ENCODE results near the gene PKNOX2. TPM values are rescaled to one million over a fixed set of nuclear protein-coding genes. Genes with fewer than 3 reads are reported as not detected.
"Not testable (repeated sequence)": the region's sequence is repeated elsewhere in the genome, so short reads cannot be mapped to it uniquely, and the experiment has no call there.

PKNOX2 gene
- total and polyA plus RNA-seq, 10 of the 15 experiments (the other 5 are each of a cell fraction or from before 2014, with no cell fraction given), result not detected

DNA sequence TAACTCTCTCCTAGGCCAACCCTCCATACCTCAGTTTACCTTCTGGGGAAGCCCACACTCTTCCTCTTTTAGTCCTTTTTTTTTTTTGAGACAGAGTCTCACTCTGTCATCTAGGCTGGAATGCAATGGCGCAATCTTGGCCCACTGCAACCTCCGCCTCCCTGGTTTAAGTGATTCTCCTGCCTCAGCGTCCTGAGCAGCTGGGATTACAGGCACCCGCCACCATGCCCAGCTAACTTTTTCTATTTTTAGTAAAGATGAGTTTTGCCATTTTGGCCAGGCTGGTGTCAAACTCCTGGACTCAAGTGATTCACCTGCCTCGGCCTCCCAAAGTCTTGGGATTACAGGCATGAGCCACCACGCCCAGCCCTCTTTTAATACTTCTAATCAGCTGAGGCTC lies 58.6 kb downstream of the PKNOX2 start:
- H3K79me2 ChIP-seq (ENCODE audit: control insufficient read depth, insufficient read depth, low read length); H3K27ac ChIP-seq (ENCODE audit: control insufficient read depth, insufficient read depth); H2AFZ ChIP-seq (ENCODE audit: control insufficient read depth, low read depth, low read length); FAIRE-seq; H3K4me3 ChIP-seq; RAD21 ChIA-PET (ENCODE audit: unreplicated experiment); H3K4me2 ChIP-seq (ENCODE audit: control insufficient read depth, insufficient read depth); DNase-seq (ENCODE audit: low read depth, low spot score); H4K20me1 ChIP-seq (ENCODE audit: control insufficient read depth, insufficient read depth); H3K36me3 ChIP-seq (ENCODE audit: control insufficient read depth in 2 of 2, insufficient read depth in 2 of 2, low read length in 1 of 2); POLR2A ChIA-PET; H3K4me1 ChIP-seq (ENCODE audit: control insufficient read depth, insufficient read depth, low read length); ATAC-seq; H3K9ac ChIP-seq (ENCODE audit: control insufficient read depth, insufficient read depth, low read length); intact Hi-C loops (cut with micrococcal nuclease; ENCODE audit: unreplicated experiment); SMC1A ChIA-PET (ENCODE audit: uncharacterized antibody, unreplicated experiment); BruUV-seq (replicated peaks); in situ Hi-C loops (cut with MboI); H3K27me3 ChIP-seq (replicated peaks in 1 of 2; ENCODE audit: control insufficient read depth in 2 of 2, insufficient read depth in 2 of 2, low read length in 1 of 2); H3K9me3 ChIP-seq (replicated peaks; ENCODE audit: control insufficient read depth, insufficient read depth, low read length): not testable (repeated sequence)
- CTCF ChIA-PET, result interaction anchor here (0.9 kb wide), 1 partner anchor 81 kb away, joined by 3 read pairs; no protein-coding TSS in a partner anchor
- 32% methylated on average over 6 of the region's 6 CpGs for WGBS (ENCODE audit: insufficient coverage, insufficient replicate concordance, low lambda C conversion rate, missing lambda C conversion rate)

- no peak overlapping the region for H3K27ac ChIP-seq (ENCODE audit: control insufficient read depth, insufficient read depth)
- no peak overlapping the region for H3K9ac ChIP-seq (ENCODE audit: control insufficient read depth, insufficient read depth, low read length)
- no peak overlapping the region for H3K4me3 ChIP-seq
- no peak overlapping the region for H2AFZ ChIP-seq (ENCODE audit: control insufficient read depth, low read depth, low read length)
- no peak overlapping the region for H3K4me2 ChIP-seq (ENCODE audit: control insufficient read depth, insufficient read depth)
- 50% methylated on average over 11 of the region's 11 CpGs for WGBS (ENCODE audit: insufficient coverage, insufficient replicate concordance, low lambda C conversion rate, missing lambda C conversion rate)
- intact Hi-C loops (cut with micrococcal nuclease; ENCODE audit: unreplicated experiment), result no loop called here
- H3K4me1 ChIP-seq (ENCODE audit: control insufficient read depth, insufficient read depth, low read length), result no peaks in the 10 kb centered on the region
- no peaks in the 10 kb centered on the region for H3K9me3 ChIP-seq (replicated peaks; ENCODE audit: control insufficient read depth, insufficient read depth, low read length)
- H3K27me3 ChIP-seq (replicated peaks in 1 of 2; ENCODE audit: control insufficient read depth in 2 of 2, insufficient read depth in 2 of 2, low read length in 1 of 2), result no peaks in the 10 kb centered on the region; a peak in 1 of 4 replicates
- ChIA-PET SMC1A (ENCODE audit: uncharacterized antibody, unreplicated experiment) (no interaction called here), CTCF (interaction anchor here (0.9 kb wide), 1 partner anchor 81 kb away, joined by 3 read pairs; no protein-coding TSS in a partner anchor), POLR2A (no interaction called here), RAD21 (ENCODE audit: unreplicated experiment) (no interaction called here)
- no TSS peak for BruUV-seq (replicated peaks)
- ATAC-seq (no peak), FAIRE-seq (no peak), DNase-seq (ENCODE audit: low read depth, low spot score) (no peak)
- TF ChIP-seq NBN (IDR thresholded peaks at IDR 0.05) (no peak), SIN3A (IDR thresholded peaks at IDR 0.05; ENCODE audit: low read depth, low read length) (no peak), SREBF1 (IDR thresholded peaks at IDR 0.05; ENCODE audit: low read length) (no peak), MEF2A (IDR thresholded peaks at IDR 0.05; ENCODE audit: insufficient read depth, low read depth, low read length) (no peak), ZNF207 (IDR thresholded peaks at IDR 0.05; ENCODE audit: borderline replicate concordance) (no peak), USF2 (IDR thresholded peaks at IDR 0.05; ENCODE audit: borderline replicate concordance, low read depth, low read length) (no peak), HDGF (IDR thresholded peaks at IDR 0.05) (no peak), RELA (IDR thresholded peaks at IDR 0.05; ENCODE audit: borderline replicate concordance, partially characterized antibody) (no peak), ZNF217 (IDR thresholded peaks at IDR 0.05) (no peak), KAT2A (conservative IDR thresholded peaks at IDR 0.05; ENCODE audit: control insufficient read depth, low read depth, low read length) (no peak)
- TF ChIP-seq, protein P1, sequence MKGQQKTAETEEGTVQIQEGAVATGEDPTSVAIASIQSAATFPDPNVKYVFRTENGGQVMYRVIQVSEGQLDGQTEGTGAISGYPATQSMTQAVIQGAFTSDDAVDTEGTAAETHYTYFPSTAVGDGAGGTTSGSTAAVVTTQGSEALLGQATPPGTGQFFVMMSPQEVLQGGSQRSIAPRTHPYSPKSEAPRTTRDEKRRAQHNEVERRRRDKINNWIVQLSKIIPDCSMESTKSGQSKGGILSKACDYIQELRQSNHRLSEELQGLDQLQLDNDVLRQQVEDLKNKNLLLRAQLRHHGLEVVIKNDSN (IDR thresholded peaks at IDR 0.05; ENCODE audit: borderline replicate concordance, extremely low read length, insufficient read depth, low read depth, low read length), result no peak
- no peaks in the 10 kb centered on the region for H3K79me2 ChIP-seq (ENCODE audit: control insufficient read depth, insufficient read depth, low read length)
- in situ Hi-C loops (cut with MboI), result no loop called here
- H4K20me1 ChIP-seq (ENCODE audit: control insufficient read depth, insufficient read depth), result no peaks in the 10 kb centered on the region
- no peaks in the 10 kb centered on the region for H3K36me3 ChIP-seq (ENCODE audit: control insufficient read depth in 2 of 2, insufficient read depth in 2 of 2, low read length in 1 of 2)
Measured at GRCh38 chr11:125223901-125224361, 59.4 kb downstream of the PKNOX2 start.

Data from GM12878 (cell line).